NCI-H2029 (cell line): ENCODE data around the gene SLC9A1.

ENCODE experiments used
- DNase-seq: peaks from one replicate; lab custom pipeline; 2025; lab: John Stamatoyannopoulos, UW

SLC9A1 gene

GRCh38 chr1:27102707-27103468 is 52.0 kb downstream of the SLC9A1 start:
- DNase-seq: no peak

GRCh38 chr1:27102134-27102706 is 52.7 kb downstream of the SLC9A1 start:
- no peak for DNase-seq

- DNase-seq: no peak
Observed at GRCh38 chr1:27101696-27102095, 53.2 kb downstream of the SLC9A1 start.

GRCh38 chr1:27101054-27101491 is 53.9 kb downstream of the SLC9A1 start:
- no peak for DNase-seq

GRCh38 chr1:27100335-27101053 is 54.4 kb downstream of the SLC9A1 start:
- DNase-seq: no peak

- DNase-seq: no peak
Observed at GRCh38 chr1:27099587-27100334, 55.2 kb downstream of the SLC9A1 start.

GRCh38 chr1:27099135-27099586 is 55.8 kb downstream of the SLC9A1 start:
- DNase-seq: no peak

GRCh38 chr1:27098431-27099134 is 56.3 kb downstream of the SLC9A1 start:
- DNase-seq: no peak

- peak; percentile 20 for DNase-seq
Observed at GRCh38 chr1:27097484-27097917, 57.4 kb downstream of the SLC9A1 start.

GRCh38 chr1:27095576-27095975 is 59.3 kb downstream of the SLC9A1 start:
- DNase-seq: no peak

GRCh38 chr1:27092888-27093287 is 62.0 kb downstream of the SLC9A1 start:
- no peak for DNase-seq

- DNase-seq: no peak
Observed at GRCh38 chr1:27090911-27091310, 64.0 kb downstream of the SLC9A1 start.

GRCh38 chr1:27087371-27088220 is 67.3 kb downstream of the SLC9A1 start:
- no peak for DNase-seq

- no peak for DNase-seq
Observed at GRCh38 chr1:27086628-27087027, 68.3 kb downstream of the SLC9A1 start.

- DNase-seq: no peak
Observed at GRCh38 chr1:27086026-27086425, 68.9 kb downstream of the SLC9A1 start.

- no peak for DNase-seq
Observed at GRCh38 chr1:27084107-27084506, 70.8 kb downstream of the SLC9A1 start.

GRCh38 chr1:27077968-27078367 is 77.0 kb downstream of the SLC9A1 start:
- no peak for DNase-seq

GRCh38 chr1:27076803-27077202 is 78.1 kb downstream of the SLC9A1 start:
- no peak for DNase-seq

GRCh38 chr1:27074175-27074780 is 80.6 kb downstream of the SLC9A1 start:
- DNase-seq: no peak

GRCh38 chr1:27071049-27071416 is 83.9 kb downstream of the SLC9A1 start:
- DNase-seq: no peak
